GM21717 (cell line): Measurements from ENCODE around the gene SPAG9.

Experiments used
- ATAC-seq: cut with Tn5 transposase; IDR thresholded peaks from one replicate; pipeline ENCODE4 v1.9.1; 2021; ENCODE audit warnings: mild to moderate bottlenecking, moderate library complexity; ENCODE audit not compliant: unreplicated experiment

Gene SPAG9

DNA sequence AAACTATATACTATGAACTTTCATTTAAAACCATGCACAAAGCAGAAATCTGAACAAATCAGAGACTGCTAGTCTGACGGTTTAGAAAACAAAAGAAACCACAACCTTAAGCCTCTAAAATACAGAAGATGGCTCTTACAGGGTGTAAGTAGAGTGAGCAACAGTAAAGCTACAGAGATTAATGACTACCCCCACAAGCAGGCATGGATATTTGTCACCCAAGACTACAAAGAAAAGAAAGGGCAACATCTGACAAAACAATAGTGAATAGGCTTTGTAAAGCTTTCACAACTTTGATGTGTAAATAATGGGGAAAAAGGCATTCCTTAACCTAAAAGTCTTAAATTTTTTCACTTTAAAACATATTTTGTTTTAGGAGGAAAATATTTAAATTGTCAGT lies 75.0 kb downstream of the SPAG9 start:
- ATAC-seq, result no peak

DNA sequence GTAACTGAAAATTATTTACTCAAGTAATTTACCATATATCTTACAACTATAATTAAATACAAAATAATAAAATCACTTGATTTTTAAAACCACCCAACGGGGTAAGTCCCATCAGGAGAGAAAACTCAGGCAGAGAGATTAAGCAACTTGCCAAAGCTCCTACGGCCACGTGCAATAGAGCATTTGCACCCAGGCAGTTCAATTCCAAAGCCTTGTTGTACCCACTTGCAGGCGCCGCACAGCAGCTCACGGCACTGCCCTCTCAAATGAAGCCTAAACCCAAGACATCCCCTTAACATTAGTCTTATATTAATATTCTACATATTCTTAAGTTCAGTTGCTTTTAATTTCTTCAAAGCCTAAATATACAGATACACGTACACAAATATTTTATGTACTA lies 75.7 kb downstream of the SPAG9 start:
- ATAC-seq, result no peak

DNA sequence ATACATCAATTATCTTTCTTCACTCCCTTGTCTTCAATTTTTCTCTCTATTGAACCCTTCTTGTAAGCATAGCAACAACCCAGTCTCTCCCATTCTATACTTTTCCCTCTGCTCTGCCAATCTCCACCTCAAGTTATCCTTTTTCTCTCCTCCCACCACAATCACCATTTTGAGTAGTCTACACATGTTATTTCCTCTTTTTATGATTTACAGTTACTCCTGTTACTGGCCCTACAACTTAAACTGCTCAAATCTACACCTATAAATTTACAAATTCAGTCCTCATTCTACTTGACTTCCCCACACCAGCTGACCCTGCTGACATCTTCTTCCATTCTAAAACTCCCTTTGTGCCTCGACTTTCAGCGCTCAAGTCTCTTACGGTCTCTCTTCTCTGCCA lies 84.6 kb downstream of the SPAG9 start:
- ATAC-seq, result no peak

DNA sequence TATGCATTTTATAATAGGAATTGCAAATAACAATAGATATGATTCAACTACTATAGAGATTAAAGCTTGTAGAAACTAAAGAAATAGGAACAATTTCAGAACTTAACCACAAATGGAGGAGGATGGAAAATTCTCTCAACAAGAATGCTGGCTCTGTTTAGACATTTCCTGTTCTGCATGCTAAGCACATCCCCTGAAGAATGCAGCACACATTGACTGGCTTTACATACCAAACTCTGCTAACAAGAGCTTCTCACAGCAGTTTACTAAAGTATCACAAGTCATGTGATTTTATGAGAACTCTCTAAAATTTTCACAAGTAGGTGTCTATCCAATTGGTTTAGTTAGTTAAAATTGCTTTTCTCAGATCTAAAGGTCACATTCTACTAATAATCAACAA lies 85.2 kb downstream of the SPAG9 start:
- ATAC-seq, result no peak

DNA sequence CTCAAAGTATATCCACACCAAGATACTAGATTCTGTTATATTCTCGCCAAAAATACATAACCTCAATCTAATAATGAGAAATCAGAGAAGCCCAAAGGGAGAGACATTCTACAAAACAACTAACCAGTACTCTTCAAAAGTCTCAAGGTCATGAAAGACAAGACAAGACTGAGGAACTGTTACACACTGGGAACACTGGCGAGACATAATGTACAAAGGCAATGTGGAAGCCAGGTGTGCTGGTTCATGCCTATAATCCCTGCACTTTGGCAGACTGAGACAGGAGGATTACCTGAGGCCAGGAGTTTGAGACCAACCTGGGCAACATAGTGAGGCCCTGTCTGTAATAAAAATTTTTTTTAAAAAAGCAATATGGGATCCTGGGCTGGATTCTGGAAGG lies 85.9 kb downstream of the SPAG9 start:
- ATAC-seq, result no peak

DNA sequence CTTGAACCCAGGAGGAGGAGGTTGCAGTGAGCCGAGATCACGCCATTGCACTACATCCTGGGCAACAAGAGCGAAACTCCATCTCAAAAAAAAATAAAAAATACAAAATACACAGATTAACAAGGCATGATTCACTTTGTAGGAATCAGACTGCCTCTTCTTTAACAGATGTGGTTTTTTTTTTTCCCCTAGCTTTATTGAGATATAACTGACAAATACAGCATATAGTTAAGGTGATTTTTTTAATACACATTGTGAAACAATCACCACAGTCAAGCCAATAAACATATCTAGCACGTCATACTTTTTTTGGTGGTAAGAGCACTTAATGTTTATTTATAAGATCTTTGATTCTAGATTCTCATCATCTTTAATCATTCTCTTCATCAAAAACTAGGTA lies 87.8 kb downstream of the SPAG9 start:
- no peak for ATAC-seq

DNA sequence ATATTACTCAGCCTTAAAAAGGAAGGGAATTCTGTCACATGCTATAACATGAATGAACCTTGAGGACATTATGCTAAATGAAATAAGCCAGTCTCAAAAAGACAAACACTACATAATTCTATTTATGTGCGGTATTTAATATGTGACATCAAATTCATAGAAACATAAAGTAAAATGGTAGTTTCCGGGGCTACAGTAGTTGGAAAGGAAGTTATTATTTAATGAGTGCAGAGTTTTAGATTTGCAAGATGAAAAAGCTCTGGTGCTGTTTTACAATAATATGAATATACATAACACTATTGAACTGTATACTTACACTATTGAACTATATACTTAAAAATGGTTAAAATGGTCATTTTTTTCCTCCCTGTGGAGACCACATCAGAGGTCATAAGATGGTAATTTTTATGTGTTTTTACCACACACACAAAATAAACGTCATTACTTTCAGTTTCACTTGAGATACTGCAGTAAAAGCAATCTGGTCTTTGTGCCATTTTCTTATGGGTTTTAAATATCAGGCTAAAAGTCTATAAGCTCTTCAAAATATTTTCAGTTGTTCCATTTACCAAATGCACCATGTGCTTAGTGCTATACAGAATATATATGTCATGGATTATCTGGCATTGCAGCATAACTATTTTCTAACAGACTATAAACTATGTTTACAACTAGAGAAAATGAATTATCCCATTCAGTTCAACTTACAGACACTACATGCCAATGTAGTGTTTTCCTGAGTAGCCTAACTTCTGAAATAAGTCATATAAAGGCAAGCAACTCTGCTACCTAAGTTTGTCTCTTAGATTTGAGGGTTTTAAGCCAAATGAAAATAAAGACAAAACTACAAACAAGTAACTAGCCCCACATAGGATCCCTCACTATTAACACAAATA lies 90.9 kb downstream of the SPAG9 start:
- no peak for ATAC-seq

DNA sequence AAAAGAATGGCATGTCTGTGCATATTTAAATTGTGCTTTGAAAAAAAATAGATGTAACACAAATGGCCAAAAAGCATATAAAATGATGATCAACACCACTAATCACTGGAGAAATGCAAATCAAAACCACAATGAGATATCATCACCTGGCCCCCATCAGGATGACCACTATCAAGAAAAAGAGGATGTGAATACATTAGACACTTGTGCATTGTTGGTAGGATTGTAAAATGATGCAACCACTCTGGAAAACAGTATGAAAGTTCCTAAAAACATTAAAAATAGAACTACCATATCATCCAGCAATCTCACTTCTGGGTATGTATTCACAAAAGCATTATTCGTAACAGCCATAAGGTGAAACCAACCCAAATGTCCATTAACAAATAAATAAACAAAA lies 91.5 kb downstream of the SPAG9 start:
- ATAC-seq, result no peak

DNA sequence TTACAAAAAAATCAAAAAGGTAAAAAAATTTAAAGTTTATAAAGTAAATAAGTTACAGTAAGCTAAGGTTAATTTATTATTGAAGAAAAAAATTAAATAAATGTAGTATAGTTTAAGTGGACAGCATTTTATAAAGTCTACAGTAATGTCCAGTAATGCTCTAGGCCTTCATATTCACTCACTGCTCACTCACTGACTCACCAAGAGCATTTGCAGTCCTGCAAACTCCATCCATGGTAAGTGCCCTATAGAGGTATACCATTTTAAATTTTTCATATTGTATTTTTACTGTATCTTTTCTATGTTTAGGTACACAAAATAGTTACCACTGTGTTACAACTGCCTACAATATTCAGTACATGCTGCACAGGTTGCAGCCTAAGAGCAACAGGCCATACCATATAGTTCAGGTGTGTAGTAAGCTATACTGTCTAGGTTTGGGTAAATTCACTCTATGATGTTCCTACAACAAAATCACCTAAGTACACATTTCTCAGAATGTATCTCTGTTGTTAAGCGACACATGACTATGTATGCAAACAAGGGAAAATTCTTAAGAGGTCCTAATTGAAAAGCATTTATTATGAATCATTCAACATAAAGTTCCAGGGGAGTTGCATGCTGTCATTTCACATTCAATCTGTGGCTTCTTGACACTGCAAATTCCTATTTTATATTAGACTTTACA lies 92.3 kb downstream of the SPAG9 start:
- ATAC-seq, result no peak

DNA sequence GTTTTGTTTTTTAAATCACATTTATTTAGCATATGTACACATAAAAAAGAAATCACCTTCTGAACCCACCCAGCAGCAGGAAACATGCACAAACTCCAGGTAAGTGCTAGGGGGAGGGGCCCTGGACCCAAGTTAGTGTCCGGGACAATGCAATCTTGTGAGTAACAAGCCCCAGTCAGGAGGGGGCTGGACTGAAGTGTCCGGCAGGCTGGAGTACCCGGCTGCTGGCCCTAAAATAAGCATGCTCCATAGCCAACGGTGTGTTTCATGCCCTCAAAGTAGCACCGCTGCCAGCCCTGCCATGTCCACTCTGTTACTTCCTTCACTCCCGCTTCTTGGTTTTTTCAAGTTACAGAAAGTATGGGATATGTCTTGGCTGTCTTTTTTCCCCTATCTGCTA lies 102.1 kb downstream of the SPAG9 start:
- ATAC-seq, result no peak

DNA sequence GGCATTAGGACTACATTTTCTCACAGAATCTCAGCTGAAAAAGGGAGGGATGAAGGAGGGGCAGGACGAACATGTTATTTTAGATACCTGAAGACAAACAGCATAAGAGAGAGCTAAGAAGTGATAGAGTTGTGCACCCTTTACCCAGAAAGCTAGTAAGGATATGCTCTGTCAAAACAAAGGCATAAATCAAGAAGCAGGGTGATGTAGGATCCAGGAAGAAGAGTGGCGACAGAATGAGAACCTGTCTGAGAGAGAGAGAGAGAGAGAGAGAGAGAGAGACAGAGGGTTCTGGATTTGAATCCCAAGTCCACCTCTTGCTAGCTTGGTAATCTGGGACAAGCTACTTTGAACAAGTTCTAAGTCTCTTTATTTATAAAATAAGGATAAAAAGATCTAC lies 103.4 kb downstream of the SPAG9 start:
- no peak for ATAC-seq

DNA sequence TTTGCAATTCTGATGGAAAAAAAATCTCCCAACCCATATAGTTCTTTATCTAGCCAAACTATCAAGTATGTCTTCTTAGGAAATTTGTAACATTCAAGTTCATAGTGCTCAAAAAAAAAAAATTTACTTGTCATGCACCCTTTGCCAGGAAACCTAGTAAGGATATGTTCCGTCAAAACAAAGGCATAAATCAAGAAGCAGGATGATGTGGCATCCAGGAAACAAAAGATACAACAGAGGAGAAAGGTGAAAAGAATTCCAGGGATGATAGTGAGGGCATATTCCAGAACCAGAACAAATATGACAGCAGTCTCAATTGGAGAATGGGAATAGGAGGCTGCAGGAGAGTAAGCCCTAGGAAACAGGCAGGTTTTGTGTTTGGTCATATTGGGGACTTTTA lies 104.6 kb downstream of the SPAG9 start:
- no peak for ATAC-seq

DNA sequence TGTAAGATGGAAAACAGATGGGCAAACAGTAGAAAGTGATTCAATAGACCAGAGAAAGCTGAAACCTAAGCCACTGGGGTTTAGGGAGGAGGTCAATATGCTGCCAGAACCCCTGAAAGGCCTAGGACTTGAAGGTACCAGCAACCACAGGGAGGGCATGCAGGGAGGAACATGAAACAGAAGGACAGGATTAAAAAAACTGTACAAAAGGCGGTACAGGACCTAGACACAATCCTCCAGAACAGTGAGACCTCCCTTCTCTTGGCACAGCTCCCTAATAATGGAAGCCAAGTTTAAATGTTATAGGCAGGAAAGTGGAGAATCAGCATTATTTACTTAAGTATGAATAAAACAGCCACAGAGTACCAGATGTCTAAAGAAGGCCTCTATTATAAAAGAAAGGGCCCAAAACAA lies 105.5 kb downstream of the SPAG9 start:
- no peak for ATAC-seq

DNA sequence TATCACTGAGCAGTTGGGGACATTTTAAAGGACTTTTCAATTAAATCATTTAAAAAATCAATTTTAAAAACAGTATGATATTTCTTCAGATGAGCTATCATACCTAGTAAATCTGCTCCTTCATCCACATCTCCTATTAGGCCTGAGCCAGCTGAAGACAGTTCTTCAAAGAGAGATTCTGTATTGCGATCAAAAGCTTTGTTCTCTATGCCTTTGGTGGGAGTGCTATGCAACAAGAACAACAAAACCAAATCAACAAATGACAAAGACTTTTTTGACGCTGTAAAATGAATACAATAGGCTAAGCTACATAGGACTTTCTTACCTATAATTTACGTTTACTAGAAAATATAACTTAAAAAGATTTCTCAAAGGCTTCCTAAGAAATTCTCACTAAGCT lies 106.5 kb downstream of the SPAG9 start:
- no peak for ATAC-seq

DNA sequence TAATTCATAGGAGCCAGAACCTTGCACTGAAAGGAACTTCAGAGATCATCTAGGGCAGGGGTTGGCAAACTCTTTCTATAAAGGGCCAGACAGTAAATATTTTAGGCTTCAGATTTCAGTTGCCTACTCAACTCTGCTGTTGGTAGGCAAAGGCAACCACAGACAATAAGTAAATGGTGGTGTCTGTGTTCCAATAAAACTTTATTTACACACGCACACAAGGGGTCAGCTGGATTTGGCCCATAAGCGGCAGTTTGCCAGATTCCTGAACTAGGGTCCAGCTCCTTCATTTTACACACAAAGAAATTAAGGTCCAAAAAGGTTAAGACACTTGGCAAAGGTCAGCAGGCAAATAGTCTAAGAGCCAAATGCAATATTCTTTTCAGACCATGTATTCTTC lies 107.3 kb downstream of the SPAG9 start:
- ATAC-seq, result no peak

DNA sequence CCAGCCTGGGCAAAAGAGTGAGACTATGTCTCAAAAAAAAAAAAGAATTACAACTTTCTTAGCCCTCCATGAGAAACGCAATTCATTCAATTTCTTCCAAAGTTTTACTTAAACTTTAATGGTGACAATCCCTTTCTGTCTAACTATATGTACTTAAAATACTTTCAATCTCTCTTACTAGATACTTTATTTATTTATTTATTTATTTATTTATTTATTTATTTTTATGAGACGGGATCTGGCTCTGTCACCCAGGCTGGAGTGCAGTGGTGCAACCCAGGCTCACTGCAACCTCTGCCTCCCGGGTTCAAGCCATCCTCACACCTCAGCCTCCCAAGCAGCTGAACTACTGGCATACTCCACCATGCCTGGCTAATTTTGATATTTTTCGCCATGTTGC lies 108.1 kb downstream of the SPAG9 start:
- ATAC-seq, result no peak

DNA sequence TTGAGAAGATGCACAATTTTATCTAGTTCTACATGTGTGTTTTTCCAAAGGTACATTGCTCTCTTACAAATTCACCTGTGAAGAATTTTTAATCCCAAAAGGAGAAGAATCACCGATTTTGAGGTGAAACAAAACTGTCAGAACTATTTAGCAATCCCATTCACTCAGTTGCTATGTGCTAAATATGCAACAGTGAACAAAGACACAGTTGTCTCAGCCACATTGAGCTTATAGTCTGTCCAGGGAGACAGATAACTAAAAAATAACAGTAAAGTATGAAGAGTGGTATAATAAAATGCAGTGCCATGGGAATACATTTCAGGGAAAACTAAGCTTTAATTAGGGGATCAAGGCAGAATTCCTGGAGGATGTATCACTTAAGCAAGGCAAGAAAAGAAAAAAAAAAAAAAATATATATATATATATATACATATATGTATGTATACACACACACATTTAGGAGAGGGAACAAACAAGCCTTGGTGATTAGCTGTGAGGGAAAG lies 110.4 kb downstream of the SPAG9 start:
- no peak for ATAC-seq

DNA sequence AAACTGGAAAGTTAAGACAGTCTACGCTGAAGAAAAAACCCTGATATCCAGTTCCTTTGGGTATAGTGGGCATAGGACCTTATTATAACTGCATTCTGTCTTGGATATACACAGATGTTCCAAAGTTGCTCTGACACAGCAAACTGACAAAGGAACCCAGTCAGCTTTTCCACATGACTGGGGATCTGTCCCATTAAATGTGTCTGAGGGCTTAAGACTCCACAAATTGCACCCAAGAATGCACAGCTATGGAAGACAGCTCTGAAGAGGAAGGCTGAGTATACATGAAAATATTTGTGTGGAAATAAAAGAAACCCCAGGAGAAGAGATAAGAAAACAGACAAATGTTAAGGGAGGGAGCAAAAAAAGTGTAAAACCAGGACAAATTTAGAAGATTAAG lies 114.1 kb downstream of the SPAG9 start:
- ATAC-seq, result no peak

DNA sequence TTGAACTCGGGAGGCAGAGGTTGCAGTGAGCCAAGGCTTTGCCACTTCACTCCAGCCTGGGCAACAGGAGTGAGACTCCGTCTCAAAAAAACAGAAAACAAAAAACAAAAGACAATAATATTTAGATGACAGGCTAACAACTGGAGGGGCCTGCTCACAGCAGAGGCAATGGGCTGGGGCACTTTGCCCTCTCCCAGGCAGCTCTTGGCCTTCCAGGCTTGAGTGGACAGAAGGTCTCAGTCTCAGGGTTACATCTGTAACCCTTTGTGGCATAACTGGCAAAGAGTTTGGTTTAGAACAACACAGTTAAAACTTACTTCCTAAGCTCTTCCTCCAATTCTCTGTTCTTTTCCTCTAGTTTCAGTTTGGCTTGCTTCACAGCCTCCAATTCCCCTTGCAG lies 114.9 kb downstream of the SPAG9 start:
- ATAC-seq, result no peak

DNA sequence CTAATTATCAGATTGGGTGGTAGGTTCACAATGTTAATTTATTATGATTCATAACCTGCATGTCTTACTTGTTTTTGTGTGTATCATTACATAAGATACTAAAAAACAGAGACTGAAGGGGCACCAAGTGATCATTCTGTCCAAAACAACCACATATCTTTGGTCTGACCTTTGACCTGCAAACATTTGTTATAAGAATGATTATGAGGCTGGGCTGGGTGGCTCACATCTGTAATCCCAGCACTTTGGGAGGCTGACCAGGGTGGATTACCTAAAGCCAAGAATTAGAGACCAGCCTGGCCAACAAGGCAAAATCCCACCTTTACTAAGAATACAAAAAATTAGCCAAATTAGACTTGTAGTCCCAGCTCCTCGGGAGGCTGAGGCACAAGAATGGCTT lies 116.4 kb downstream of the SPAG9 start:
- no peak for ATAC-seq

DNA sequence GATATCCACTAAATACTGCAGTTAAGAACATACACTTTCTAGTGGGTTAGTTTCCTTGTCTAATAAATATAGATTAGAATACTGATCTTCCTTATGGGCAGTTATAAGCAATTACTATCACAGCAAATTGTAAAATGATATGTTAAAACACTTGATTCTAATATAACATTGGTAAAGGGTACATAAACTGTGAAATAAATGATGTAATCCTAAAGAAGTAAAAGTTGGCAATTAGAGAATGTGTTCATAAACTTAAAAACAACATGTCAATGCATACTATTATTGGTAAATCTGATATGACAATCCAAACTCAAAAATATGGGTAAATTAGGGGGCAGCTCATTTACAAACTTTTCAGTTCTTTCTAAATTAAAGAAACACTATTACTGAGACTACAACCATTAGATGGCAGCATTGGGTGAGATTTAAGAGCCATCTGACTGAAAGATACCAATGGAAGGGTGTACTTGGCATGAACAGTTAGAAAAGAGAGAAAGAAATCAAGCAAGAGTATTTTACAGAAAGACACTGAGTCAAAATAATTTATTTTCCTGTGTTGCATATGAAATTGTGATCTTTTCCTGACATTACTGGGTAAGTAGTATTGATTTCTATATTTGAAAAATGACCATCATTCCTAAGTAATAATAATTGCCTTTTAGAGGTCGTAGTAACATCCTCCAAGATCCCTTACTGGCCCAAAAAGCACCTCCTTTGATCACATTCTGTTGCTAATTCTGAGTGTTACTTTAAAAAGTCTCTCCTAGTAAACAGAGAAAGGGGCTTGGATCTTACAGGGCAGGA lies 119.6 kb downstream of the SPAG9 start:
- no peak for ATAC-seq
